HCT116 (cell line): ENCODE measurements around the gene KCNIP4. TPM values are rescaled to one million over a fixed set of nuclear protein-coding genes. Genes with fewer than 3 reads are reported as not detected.

Experiments
- ATAC-seq: fragments of 200-7000 bp; cut with Tn5 transposase; 2 replicates; pipeline ENCODE4 v1.9.1; 2020; ENCODE audit warnings: mild to moderate bottlenecking, moderate library complexity
- BruUV-seq: library from RNA; stranded (reverse); fragments of 400-500 nt; replicated peaks from 2 replicates; lab custom pipeline; 2021; lab: Mats Ljungman, UMichigan
- CTCF ChIA-PET: fragments of 300-600 bp; sonication (Branson Sonifier 250); formaldehyde crosslinking; loops from one replicate; lab custom pipeline; 2021; ENCODE audit warnings: antibody characterized with exemption; lab: Charles Lee
- POLR2A ChIA-PET: fragments of 300-600, 350-600 bp; sonication (Branson Sonifier 250); formaldehyde crosslinking; loops from one replicate; lab custom pipeline; 2021; ENCODE audit warnings: antibody characterized with exemption; lab: Charles Lee
- RAD21 ChIA-PET, 2 experiments: fragments of 300-600 bp; sonication (Branson Sonifier 250); formaldehyde crosslinking; loops; one replicate each; lab custom pipeline; 2023; ENCODE audit warnings: low total read pairs in 2 of 2; ENCODE audit not compliant: uncharacterized antibody in 2 of 2, unreplicated experiment in 2 of 2, low non-redundant PET in 1 of 2; lab: Charles Lee
- DNase-seq: peaks from one replicate; pipeline ENCODE4 v3.0.0-alpha.2; 2010; ENCODE audit warnings: low read depth, low spot score
- H2AFZ ChIP-seq: fragments of 200-600 bp; shearing (Covaris generic), sonication (generic); 2 replicates; pipeline ENCODE4 v1.6.1; 2017; ENCODE audit warnings: low read depth, mixed run types, mixed read lengths, antibody characterized with exemption, low read length; ENCODE audit not compliant: poor library complexity, severe bottlenecking
- H3K27ac ChIP-seq: 2 replicates; pipeline ENCODE4 v1.5.1; 2012; ENCODE audit warnings: low read depth, low read length
- H3K27me3 ChIP-seq: fragments of 200-600 bp; sonication (generic); 2 replicates; pipeline ENCODE4 v1.6.1; 2016; ENCODE audit warnings: mixed run types, low read length, mixed read lengths; ENCODE audit not compliant: insufficient read depth
- H3K36me3 ChIP-seq, 2 experiments: fragments of 200-500 bp in 1 of 2; fragments of 200-600 bp in 1 of 2; sonication (Bioruptor generic) in 1 of 2; sonication (generic) in 1 of 2; 2 replicates each; pipeline versions ENCODE4 v1.5.1 to v1.6.1; 2014 to 2016; ENCODE audit warnings: low read length in 2 of 2, inconsistent platforms in 1 of 2, mixed read lengths in 1 of 2, mixed run types in 1 of 2; ENCODE audit not compliant: insufficient read depth in 2 of 2, control insufficient read depth in 1 of 2
- H3K4me1 ChIP-seq, 2 experiments: fragments of 200-600 bp in 1 of 2; sonication (generic) in 1 of 2; 2 replicates each; pipeline versions ENCODE4 v1.5.1 to v1.6.1; 2012 to 2017; ENCODE audit warnings: low read length in 2 of 2, inconsistent platforms in 1 of 2, mild to moderate bottlenecking in 1 of 2, mixed read lengths in 1 of 2, mixed run types in 1 of 2, moderate library complexity in 1 of 2; ENCODE audit not compliant: insufficient read depth in 2 of 2, control insufficient read depth in 1 of 2
- H3K4me2 ChIP-seq: fragments of 200-600 bp; sonication (generic); 2 replicates; pipeline ENCODE4 v1.6.1; 2017; ENCODE audit warnings: mixed run types, low read length, mixed read lengths
- H3K4me3 ChIP-seq, 2 experiments: fragments of 200-600 bp in 1 of 2; sonication (generic) in 1 of 2; replicated peaks in 1 of 2; 2 replicates each; pipeline ENCODE4 v1.5.1; 2011 to 2016; ENCODE audit warnings: low read length in 2 of 2, control low read depth in 1 of 2, low read depth in 1 of 2, mild to moderate bottlenecking in 1 of 2, mixed read lengths in 1 of 2, mixed run types in 1 of 2
- H3K79me2 ChIP-seq: fragments of 200-600 bp; sonication (generic); 2 replicates; pipeline ENCODE4 v1.6.1; 2017; ENCODE audit warnings: mild to moderate bottlenecking, mixed run types, low read length, moderate library complexity, mixed read lengths; ENCODE audit not compliant: insufficient read depth
- H3K9ac ChIP-seq: fragments of 200-600 bp; sonication (generic); 2 replicates; pipeline ENCODE4 v1.6.1; 2016; ENCODE audit warnings: low read length, mixed read lengths
- H3K9me2 ChIP-seq: fragments of 200-600 bp; sonication (generic), shearing (Covaris generic); 2 replicates; pipeline ENCODE4 v1.6.1; 2017; ENCODE audit warnings: mixed run types, mild to moderate bottlenecking, moderate library complexity; ENCODE audit not compliant: insufficient read depth
- H3K9me3 ChIP-seq, 2 experiments: fragments of 200-500 bp in 1 of 2; fragments of 200-600 bp in 1 of 2; sonication (Bioruptor generic) in 1 of 2; sonication (generic) in 1 of 2; 2 replicates each; pipeline ENCODE4 v1.6.1; 2014 to 2017; ENCODE audit warnings: low read length in 2 of 2, mixed read lengths in 2 of 2, inconsistent platforms in 1 of 2, low read depth in 1 of 2, mild to moderate bottlenecking in 1 of 2, mixed run types in 1 of 2, moderate library complexity in 1 of 2; ENCODE audit not compliant: control insufficient read depth in 1 of 2, insufficient read depth in 1 of 2
- H4K20me1 ChIP-seq: fragments of 200-600 bp; sonication (generic), shearing (Covaris generic); 2 replicates; pipeline ENCODE4 v1.6.1; 2017; ENCODE audit warnings: mixed run types, mild to moderate bottlenecking, moderate library complexity; ENCODE audit not compliant: insufficient read depth
- ATF3 ChIP-seq: IDR thresholded peaks from 2 replicates; pipeline ENCODE4 v1.6.1; 2012
- CBX3 ChIP-seq: IDR thresholded peaks from 2 replicates; pipeline ENCODE4 v1.6.1; 2012; ENCODE audit warnings: low read depth
- CEBPB ChIP-seq: IDR thresholded peaks from 2 replicates; pipeline ENCODE4 v1.6.1; 2012; ENCODE audit warnings: low read depth
- EGR1 ChIP-seq: IDR thresholded peaks from 2 replicates; pipeline ENCODE4 v1.6.1; 2012; ENCODE audit warnings: low read depth
- EZH2 ChIP-seq: fragments of 200-600 bp; sonication (generic); IDR thresholded peaks from 2 replicates; pipeline ENCODE4 v1.6.1; 2017; ENCODE audit warnings: antibody characterized with exemption, mixed run types
- EZH2phosphoT487 ChIP-seq: fragments of 200-600 bp; IDR thresholded peaks from 2 replicates; pipeline ENCODE4 v1.6.1; 2018; ENCODE audit warnings: antibody characterized with exemption, borderline replicate concordance
- FOSL1 ChIP-seq: IDR thresholded peaks from 2 replicates; pipeline ENCODE4 v1.6.1; 2012; ENCODE audit warnings: low read depth
- POLR2AphosphoS5 ChIP-seq: IDR thresholded peaks from 2 replicates; pipeline ENCODE4 v1.6.1; 2011; ENCODE audit warnings: mild to moderate bottlenecking, low read depth, low read length, moderate library complexity
- SP1 ChIP-seq: IDR thresholded peaks from 2 replicates; pipeline ENCODE4 v1.6.1; 2012; ENCODE audit warnings: low read depth
- YY1 ChIP-seq: IDR thresholded peaks from 2 replicates; pipeline ENCODE4 v1.6.1; 2011; ENCODE audit warnings: low read length, low read depth, moderate library complexity, mild to moderate bottlenecking; ENCODE audit not compliant: insufficient replicate concordance; ENCODE audit errors: extremely low read depth
- ZBTB33 ChIP-seq: IDR thresholded peaks from 2 replicates; pipeline ENCODE4 v1.6.1; 2011; ENCODE audit warnings: mild to moderate bottlenecking, low read length, moderate library complexity; ENCODE audit not compliant: insufficient replicate concordance; ENCODE audit errors: extremely low read depth
- ZNF274 ChIP-seq: fragments of 200-500 bp; sonication (Bioruptor generic); IDR thresholded peaks from 2 replicates; pipeline ENCODE4 v1.6.1; 2014; ENCODE audit warnings: mild to moderate bottlenecking, low read depth, low read length, inconsistent platforms
- intact Hi-C: fragments of 100-400 bp; cut with micrococcal nuclease; formaldehyde crosslinking; loops from 2 replicates; pipeline ENCODE4 v1.10.0; 2022
- total RNA-seq: library from RNA; stranded (reverse); gene quantifications from one replicate; pipeline ENCODE4 v1.2.1, GENCODE V29; 2021; ENCODE audit not compliant: unreplicated experiment
- TF ChIP-seq, protein P1 (sequence below), 3 experiments: fragments of 200-600 bp in 1 of 3; sonication (generic) in 1 of 3; IDR thresholded peaks in 2 of 3; conservative IDR thresholded peaks in 1 of 3; 2 replicates each; pipeline ENCODE4 v1.5.1; 2012 to 2017; ENCODE audit warnings: low read depth in 2 of 3, low read length in 2 of 3, antibody characterized with exemption in 1 of 3, borderline replicate concordance in 1 of 3, control low read depth in 1 of 3, mild to moderate bottlenecking in 1 of 3, mixed read lengths in 1 of 3, mixed run types in 1 of 3, moderate library complexity in 1 of 3; ENCODE audit not compliant: insufficient read depth in 1 of 3

Gene KCNIP4
- total RNA-seq, 1 experiment from 2014 or later, result not detected

- Histone ChIP-seq H3K9me2 (no peaks in the 10 kb centered on the region), H3K79me2 (no peaks in the 10 kb centered on the region), H3K36me3 (no peaks in the 10 kb centered on the region), H4K20me1 (no peaks in the 10 kb centered on the region), H2AFZ (no peak overlapping the region), H3K4me3 (no peak overlapping the region), H3K4me1 (no peaks in the 10 kb centered on the region), H3K9me3 (no peaks in the 10 kb centered on the region), H3K27me3 (no peaks in the 10 kb centered on the region), H3K9ac (no peak overlapping the region), H3K4me2 (no peak overlapping the region), H3K27ac (no peak overlapping the region)
- ChIA-PET CTCF (no interaction called here), RAD21 (no interaction called here), POLR2A (no interaction called here)
- intact Hi-C loops, result no loop called here
- TF ChIP-seq ATF3, result no peak
- TF ChIP-seq CEBPB, result no peak
- TF ChIP-seq POLR2AphosphoS5, result no peak
- TF ChIP-seq ZNF274, result no peak
- TF ChIP-seq EZH2phosphoT487, result no peak
- TF ChIP-seq SP1, result no peak
- no peak for TF ChIP-seq YY1
- TF ChIP-seq, protein P1, sequence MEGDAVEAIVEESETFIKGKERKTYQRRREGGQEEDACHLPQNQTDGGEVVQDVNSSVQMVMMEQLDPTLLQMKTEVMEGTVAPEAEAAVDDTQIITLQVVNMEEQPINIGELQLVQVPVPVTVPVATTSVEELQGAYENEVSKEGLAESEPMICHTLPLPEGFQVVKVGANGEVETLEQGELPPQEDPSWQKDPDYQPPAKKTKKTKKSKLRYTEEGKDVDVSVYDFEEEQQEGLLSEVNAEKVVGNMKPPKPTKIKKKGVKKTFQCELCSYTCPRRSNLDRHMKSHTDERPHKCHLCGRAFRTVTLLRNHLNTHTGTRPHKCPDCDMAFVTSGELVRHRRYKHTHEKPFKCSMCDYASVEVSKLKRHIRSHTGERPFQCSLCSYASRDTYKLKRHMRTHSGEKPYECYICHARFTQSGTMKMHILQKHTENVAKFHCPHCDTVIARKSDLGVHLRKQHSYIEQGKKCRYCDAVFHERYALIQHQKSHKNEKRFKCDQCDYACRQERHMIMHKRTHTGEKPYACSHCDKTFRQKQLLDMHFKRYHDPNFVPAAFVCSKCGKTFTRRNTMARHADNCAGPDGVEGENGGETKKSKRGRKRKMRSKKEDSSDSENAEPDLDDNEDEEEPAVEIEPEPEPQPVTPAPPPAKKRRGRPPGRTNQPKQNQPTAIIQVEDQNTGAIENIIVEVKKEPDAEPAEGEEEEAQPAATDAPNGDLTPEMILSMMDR (IDR thresholded peaks at IDR 0.05 in 2 of 3, conservative IDR thresholded peaks at IDR 0.05 in 1 of 3; ENCODE audit: borderline replicate concordance in 1 of 3, insufficient read depth in 1 of 3, low read depth in 2 of 3, low read length in 2 of 3), result no peak
- no peak for TF ChIP-seq CBX3
- no peak for TF ChIP-seq EZH2
- TF ChIP-seq ZBTB33, result no peak
- no peak for TF ChIP-seq FOSL1
- TF ChIP-seq EGR1, result no peak
- no peak for ATAC-seq
- BruUV-seq, result no TSS peak
- DNase-seq, result no peak
Measured at GRCh38 chr4:21780148-21780547, 168.4 kb downstream of the KCNIP4 start.
